SW480 (cell line): ENCODE data around the gene TBC1D23.
"Not testable (repeated sequence)": the region's sequence is repeated elsewhere in the genome, so short reads cannot be mapped to it uniquely, and the experiment has no call there.

Source experiments
- DNase-seq: peaks from one replicate; pipeline ENCODE4 v3.0.0-alpha.2; 2016; ENCODE audit warnings: low spot score

Gene TBC1D23

GRCh38 chr3:100257586-100257985 is 3.2 kb upstream of the TBC1D23 start:
- DNase-seq, result peak; percentile 19

DNA sequence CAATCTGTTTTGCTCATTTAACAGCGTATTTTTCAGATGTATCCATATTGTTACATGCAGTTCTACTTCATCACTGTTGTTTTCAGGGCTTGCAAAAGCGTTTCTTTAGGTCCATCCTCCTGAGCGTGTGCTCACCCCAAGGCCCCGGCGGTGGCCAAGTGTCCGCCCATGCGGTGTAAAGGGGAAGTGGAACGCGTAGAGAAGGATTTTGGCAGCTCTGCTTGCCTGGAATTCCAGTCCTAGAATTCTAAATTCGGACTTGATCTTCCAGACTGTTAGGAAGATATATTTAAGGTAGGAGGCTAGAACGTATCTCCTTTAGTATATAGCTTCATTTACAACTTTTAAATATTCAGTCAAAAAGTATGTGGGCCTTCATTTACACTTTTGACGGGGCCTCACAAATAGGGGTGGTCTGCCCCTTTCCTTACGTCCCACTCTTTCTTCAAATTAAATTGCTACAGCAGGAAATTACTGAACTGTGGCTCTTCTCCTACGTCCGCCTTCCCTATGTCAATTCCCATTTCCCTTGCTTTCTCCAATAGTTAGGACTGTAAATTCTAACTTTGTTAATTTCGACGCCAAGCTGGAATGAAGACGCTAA is 609 bp upstream of the TBC1D23 start:
- DNase-seq, result peak; percentile 64

- DNase-seq, result no peak
These were observed 702 bp downstream of the TBC1D23 start for GRCh38 chr3:100261485-100261903.

GRCh38 chr3:100262925-100263324 is 2.1 kb downstream of the TBC1D23 start:
- DNase-seq, result not testable (repeated sequence)

GRCh38 chr3:100263583-100263982 is 2.8 kb downstream of the TBC1D23 start:
- DNase-seq, result no peak

DNA sequence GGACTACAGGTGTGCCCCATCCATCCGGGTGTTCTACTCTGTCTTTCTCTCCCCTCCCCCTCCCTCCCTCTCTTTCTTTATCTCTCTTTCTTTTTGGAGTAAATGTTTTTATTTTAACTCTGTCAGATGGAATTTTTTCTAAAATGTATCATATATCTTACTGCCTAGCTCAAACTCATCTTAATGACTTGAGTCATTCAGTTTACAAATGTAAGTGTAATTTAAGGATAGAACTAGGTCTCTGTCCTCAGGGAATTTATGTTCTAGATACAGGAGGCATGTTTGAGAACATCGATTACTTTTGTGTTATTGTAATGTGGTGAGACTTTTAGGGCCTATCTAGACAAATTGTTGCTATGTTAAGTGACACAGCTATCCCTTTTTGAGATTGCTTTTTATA is 3.5 kb downstream of the TBC1D23 start:
- no peak for DNase-seq

- DNase-seq, result no peak
These were observed 4.2 kb downstream of the TBC1D23 start for GRCh38 chr3:100265016-100265415.

GRCh38 chr3:100266531-100266930 is 5.7 kb downstream of the TBC1D23 start:
- DNase-seq, result no peak

DNA sequence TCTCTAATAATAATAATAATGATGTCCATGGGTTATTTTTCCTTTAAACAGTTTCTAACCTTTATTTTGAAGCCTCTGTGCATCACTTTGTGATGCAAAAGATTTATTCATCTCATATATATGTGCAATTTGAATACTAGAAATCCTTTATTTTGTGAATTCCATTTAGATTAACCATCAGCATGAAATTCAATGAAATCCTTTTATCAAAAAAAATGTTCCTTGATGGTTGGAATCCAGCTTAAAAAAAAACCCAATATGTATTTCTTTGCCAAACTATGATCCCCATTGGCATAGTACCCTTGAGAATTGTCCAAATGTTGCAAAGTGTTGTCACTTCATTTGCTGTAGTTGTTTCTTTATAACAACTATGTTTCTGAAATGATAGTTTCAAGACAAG is 7.4 kb downstream of the TBC1D23 start:
- DNase-seq, result no peak

DNA sequence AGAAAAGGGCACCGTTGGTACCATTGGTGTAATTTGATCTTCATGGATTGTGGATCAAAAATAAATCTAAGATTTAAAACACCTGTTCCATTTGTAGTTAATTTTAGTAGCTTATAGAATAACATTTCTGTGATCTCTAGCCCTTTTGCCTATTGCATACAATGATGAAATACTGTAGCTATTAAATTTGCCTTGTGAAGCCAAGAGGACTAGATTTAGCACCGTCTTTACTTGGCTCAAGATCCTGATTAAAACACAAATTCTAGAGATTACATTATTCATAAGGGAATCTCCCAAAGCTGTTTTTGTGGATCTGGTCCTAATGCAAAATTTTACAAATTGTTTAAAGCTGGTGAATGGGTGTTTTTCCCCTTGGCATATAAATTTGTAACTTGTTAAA is 8.2 kb downstream of the TBC1D23 start:
- DNase-seq, result no peak

DNA sequence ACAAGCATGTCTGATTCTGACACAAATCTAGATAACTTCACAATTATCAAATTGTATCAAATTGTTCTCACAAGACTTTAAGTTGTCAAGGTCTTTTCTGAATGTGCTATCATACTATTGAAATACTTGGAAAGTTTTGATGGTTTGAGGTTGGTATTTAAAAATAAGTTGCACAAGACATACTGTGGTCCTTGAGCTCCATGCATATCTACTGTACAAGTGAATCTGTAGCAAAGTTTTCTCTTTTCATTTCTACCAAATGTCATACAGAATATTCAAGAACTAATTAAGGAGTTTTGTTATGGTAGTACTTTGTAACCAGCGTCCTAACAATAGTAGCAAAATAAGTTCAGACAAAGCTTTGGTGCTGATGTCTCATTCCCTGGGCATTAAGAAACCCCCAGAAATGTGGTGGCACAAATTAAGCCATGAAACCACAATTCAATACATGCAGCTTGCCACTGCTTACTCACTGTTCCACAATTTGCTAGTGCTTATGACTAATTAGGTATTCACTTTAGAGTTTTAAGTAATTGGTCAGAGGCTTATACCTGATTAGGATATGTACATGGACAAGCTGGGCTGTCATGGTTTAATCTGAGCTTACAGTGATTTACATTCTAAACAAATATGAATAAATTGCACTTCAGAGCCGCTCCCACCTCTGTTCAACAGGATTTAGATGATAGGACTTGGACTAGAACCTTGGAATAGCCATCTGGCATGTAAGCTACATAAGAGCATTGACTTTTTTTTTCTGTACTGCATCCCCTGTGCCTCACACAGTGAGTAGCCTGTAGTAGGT is 8.8 kb downstream of the TBC1D23 start:
- DNase-seq, result peak; percentile 53

- DNase-seq, result no peak
These were observed 9.4 kb downstream of the TBC1D23 start for GRCh38 chr3:100270215-100270583.

DNA sequence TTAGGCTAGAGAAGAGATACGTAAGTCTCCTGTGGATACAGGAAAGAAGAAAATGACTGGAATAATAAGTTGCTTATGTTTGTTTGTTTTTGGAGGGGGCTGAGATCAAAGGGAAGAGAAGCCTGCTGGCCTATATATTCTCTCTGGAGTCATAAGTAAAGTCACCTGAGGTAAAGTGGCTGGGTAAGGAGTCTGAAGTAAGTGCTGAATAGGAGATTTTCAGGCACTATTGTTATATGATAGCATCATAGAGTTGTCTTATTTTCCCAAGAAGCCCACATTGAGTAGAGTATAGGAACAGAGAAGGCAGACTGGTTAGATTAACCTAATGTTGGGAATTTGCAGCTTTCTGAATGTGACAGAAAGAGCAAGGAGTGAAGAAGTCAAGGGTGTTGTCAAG is 10.7 kb downstream of the TBC1D23 start:
- DNase-seq, result no peak

DNA sequence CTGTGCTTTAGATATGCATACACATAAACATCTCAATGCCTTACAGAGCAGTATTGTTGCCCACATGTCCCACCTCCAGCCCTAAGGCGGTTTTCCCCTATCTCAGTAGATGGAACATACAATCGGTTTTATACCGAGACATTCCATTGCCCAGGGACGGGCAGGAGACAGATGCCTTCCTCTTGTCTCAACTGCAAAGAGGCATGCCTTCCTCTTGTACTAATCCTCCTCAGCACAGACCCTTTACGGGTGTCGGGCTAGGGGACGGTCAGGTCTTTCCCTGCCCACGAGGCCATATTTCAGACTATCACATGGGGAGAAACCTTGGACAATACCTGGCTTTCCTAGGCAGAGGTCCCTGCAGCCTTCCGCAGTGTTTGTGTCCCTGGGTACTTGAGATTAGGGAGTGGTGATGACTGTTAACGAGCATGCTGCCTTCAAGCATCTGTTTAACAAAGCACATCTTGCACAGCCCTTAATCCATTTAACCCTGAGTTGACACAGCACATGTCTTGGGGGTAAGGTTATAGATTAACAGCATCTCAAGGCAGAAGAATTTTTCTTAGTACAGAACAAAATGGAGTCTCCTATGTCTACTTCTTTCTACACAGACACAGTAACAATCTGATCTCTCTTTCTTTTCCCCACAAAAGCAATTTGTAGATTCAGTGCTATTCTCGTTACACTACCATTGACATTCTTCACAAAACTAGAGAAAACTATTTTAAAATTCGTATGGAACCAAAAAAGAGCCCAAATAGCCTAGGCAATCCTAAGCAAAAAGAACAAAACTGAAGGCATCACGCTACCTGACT is 12.2 kb downstream of the TBC1D23 start:
- DNase-seq, result not testable (repeated sequence)

DNA sequence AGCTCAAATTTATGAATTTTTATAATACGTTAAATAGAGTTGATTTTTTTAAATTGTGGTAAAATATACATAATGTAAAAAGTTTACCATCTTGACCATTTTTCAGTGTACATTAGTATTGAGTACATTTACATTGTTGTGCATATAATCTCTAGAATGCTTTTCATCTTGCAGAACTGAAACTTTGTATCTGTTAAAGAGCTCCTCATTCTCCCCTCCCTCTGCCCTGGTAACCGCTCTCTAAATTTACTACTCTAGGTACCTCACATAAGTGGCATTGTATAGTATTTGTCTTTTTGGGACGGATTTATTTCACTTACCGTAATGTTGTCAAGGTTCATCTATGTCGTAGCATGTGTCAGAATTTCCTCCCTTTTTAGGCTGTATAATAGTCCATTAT is 13.6 kb downstream of the TBC1D23 start:
- DNase-seq, result no peak

DNA sequence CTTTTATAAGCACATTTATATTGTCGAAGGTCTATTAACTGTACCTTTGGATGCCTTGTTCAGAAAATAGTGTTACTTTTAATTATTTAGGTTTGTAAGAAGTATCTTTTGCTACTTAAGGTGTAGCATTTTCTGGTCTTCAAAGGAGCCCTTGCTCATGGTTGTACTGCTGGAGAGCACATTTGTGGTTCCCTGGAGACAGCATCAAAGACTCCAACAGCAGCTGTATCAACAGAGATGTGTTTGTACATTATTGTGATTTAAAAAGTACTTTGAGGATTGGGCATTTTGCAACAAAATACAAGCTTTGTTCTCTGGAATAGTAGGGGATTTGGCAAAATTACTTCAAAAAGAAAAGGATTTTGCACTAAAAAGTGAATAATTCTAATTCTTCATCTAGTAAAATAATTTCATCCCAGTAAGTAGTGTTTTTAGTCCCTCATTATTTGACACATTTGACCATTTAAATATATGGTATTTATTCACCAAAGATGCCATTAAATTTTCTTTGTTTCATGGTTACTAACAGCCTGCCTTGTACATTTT is 16.5 kb downstream of the TBC1D23 start:
- DNase-seq, result peak; percentile 13

DNA sequence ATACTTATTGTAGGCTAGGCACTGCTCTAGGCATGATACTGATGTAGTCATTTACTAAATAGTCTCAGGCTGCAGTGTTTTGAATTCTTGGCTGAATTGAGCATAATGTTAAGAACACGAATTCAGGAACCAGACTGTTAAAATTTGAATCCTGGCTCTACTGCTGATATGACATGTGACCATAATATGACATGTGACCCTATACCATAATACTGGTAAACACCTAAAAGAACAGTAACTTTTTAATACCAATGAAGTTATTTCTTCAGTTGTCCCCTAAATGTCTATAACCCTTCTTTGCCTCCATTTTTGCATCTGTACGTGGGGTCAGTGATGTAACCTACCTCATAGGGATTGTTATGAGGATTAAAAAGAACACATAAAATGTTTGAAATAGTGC is 18.1 kb downstream of the TBC1D23 start:
- DNase-seq, result no peak

DNA sequence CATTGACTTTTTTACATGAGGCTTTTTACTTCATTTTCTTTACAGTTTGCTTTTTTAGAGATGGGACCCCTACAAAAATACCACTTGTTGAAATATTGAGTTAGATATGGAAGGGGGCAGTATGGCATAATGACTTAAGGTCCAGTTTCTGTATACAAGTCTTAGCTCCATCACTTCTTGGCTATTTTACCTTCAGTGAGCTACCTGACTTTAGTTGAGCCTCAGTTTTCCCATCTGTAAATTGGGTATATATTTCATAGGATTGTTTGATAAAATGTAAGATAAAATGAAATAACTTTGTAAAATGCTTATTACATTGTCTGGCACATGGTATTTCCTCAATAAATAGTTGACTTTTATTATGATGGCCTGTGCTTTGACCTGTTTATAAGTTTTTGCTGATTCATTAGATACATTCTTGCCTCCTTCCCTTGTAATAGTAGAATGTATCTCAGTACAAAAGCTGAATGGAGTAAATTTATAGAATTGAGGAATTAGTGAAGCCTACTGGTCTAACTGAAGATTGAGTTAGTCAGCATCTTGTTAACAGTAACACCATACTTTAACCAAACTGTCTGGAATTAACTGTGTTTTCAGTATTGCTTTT is 27.6 kb downstream of the TBC1D23 start:
- DNase-seq, result no peak

- no peak for DNase-seq
These were observed 28.5 kb downstream of the TBC1D23 start for GRCh38 chr3:100289339-100289738.

DNA sequence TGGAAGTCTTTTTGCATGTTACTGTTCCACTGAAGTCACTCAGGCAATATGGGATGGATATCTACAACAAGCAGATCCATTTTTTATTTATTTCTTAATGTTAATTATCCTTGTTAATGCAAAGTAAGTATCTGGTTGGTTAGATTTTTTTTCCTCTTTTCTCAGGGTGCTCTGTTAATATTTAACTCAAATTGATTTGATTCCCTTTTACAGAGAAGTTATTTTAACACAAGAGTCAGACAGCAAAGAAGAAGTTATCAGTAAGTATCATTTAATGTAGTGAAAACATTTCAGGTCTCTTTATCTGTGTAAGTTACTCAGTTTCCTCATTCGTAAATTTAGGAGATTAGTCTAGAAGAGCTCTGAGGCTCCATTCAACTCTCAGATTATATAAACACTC is 34.3 kb downstream of the TBC1D23 start:
- DNase-seq, result no peak

- DNase-seq, result no peak
These were observed 37.0 kb downstream of the TBC1D23 start for GRCh38 chr3:100297784-100298183.

- DNase-seq, result no peak
These were observed 38.2 kb downstream of the TBC1D23 start for GRCh38 chr3:100299016-100299415.
